ENCODE measurements around the gene GAB3.
A peak's percentile ranks its signal among the peaks of the same experiment; 100 is the strongest.

The GAB3 gene

GRCh38 chrX:154737136-154737535, 13.7 kb downstream of the GAB3 start:
- DNase-seq, result no peak
- Histone ChIP-seq H3K9me3 (ENCODE audit: insufficient read depth, low read length, severe bottlenecking) (no peaks in the 10 kb centered on the region), H3K27me3 (ENCODE audit: insufficient read depth, low read length, poor library complexity) (no peaks in the 10 kb centered on the region), H3K4me2 (ENCODE audit: insufficient read depth, low read length) (peak overlapping the region; percentile 62), H3K4me1 (ENCODE audit: insufficient read depth, low read length) (peaks cover 99% of the 10 kb centered on the region), H4K20me1 (ENCODE audit: insufficient read depth, low read length) (no peaks in the 10 kb centered on the region), H2AFZ (ENCODE audit: low read depth, low read length) (no peak overlapping the region), H3K9ac (ENCODE audit: low read depth, low read length) (peak overlapping the region; percentile 57), H3K79me2 (ENCODE audit: insufficient read depth, low read length) (peaks cover 87% of the 10 kb centered on the region), H3K36me3 (ENCODE audit: insufficient read depth, low read length) (peaks cover 5% of the 10 kb centered on the region; the same call in 1 of the 2 replicates), H3K27ac (ENCODE audit: low read length) (peak overlapping the region; percentile 96), H3K4me3 (ENCODE audit: low read depth in 1 of 2, low read length in 2 of 2) (peak overlapping the region in 1 of 2 experiments; percentile 34; a peak in 1 of 4 replicates)
- TF ChIP-seq EZH2 (IDR thresholded peaks at IDR 0.05; ENCODE audit: borderline replicate concordance, low read depth, low read length, severe bottlenecking), result no peak
- no peak for TF ChIP-seq CTCF (IDR thresholded peaks at IDR 0.05; ENCODE audit: borderline replicate concordance, extremely low read depth, low read length, poor library complexity, severe bottlenecking)
- ATAC-seq (ENCODE audit: insufficient read depth, low read depth), result no peak

- Histone ChIP-seq H3K9ac (ENCODE audit: low read depth, low read length) (peak overlapping the region; percentile 60), H4K20me1 (ENCODE audit: insufficient read depth, low read length) (no peaks in the 10 kb centered on the region), H3K27me3 (ENCODE audit: insufficient read depth, low read length, poor library complexity) (no peaks in the 10 kb centered on the region), H3K27ac (ENCODE audit: low read length) (peak overlapping the region; percentile 96), H3K4me3 (ENCODE audit: low read depth in 1 of 2, low read length in 2 of 2) (peak overlapping the region in 1 of 2 experiments; percentile 51; a peak in 2 of 4 replicates), H3K4me1 (ENCODE audit: insufficient read depth, low read length) (peaks cover 99% of the 10 kb centered on the region), H3K9me3 (ENCODE audit: insufficient read depth, low read length, severe bottlenecking) (no peaks in the 10 kb centered on the region), H3K4me2 (ENCODE audit: insufficient read depth, low read length) (peak overlapping the region; percentile 62), H3K36me3 (ENCODE audit: insufficient read depth, low read length) (peaks cover 13% of the 10 kb centered on the region), H3K79me2 (ENCODE audit: insufficient read depth, low read length) (peaks cover 87% of the 10 kb centered on the region), H2AFZ (ENCODE audit: low read depth, low read length) (no peak overlapping the region)
- DNase-seq, result no peak
- ATAC-seq (ENCODE audit: insufficient read depth, low read depth), result no peak
- TF ChIP-seq CTCF (IDR thresholded peaks at IDR 0.05; ENCODE audit: borderline replicate concordance, extremely low read depth, low read length, poor library complexity, severe bottlenecking) (no peak), EZH2 (IDR thresholded peaks at IDR 0.05; ENCODE audit: borderline replicate concordance, low read depth, low read length, severe bottlenecking) (no peak)
These were observed 15.0 kb downstream of the GAB3 start for GRCh38 chrX:154735695-154736393.

- TF ChIP-seq EZH2 (IDR thresholded peaks at IDR 0.05; ENCODE audit: borderline replicate concordance, low read depth, low read length, severe bottlenecking), result no peak
- no peak for TF ChIP-seq CTCF (IDR thresholded peaks at IDR 0.05; ENCODE audit: borderline replicate concordance, extremely low read depth, low read length, poor library complexity, severe bottlenecking)
- peak overlapping the region; percentile 60 for H3K9ac ChIP-seq (ENCODE audit: low read depth, low read length)
- H3K4me1 ChIP-seq (ENCODE audit: insufficient read depth, low read length), result peaks cover 98% of the 10 kb centered on the region
- peaks cover 87% of the 10 kb centered on the region for H3K79me2 ChIP-seq (ENCODE audit: insufficient read depth, low read length)
- peak; percentile 81 for DNase-seq
- peak overlapping the region; percentile 62 for H3K4me2 ChIP-seq (ENCODE audit: insufficient read depth, low read length)
- H3K9me3 ChIP-seq (ENCODE audit: insufficient read depth, low read length, severe bottlenecking), result no peaks in the 10 kb centered on the region
- 0 out of 2 replicates have a peak overlapping the region, but pooled peaks have one; percentile 48 for H2AFZ ChIP-seq (ENCODE audit: low read depth, low read length)
- peak overlapping the region; percentile 96 for H3K27ac ChIP-seq (ENCODE audit: low read length)
- no peaks in the 10 kb centered on the region for H3K27me3 ChIP-seq (ENCODE audit: insufficient read depth, low read length, poor library complexity)
- H3K4me3 ChIP-seq (ENCODE audit: low read depth in 1 of 2, low read length in 2 of 2), result peak overlapping the region in 1 of 2 experiments; percentile 51; a peak in 2 of 4 replicates
- no peaks in the 10 kb centered on the region for H4K20me1 ChIP-seq (ENCODE audit: insufficient read depth, low read length)
- H3K36me3 ChIP-seq (ENCODE audit: insufficient read depth, low read length), result peaks cover 9% of the 10 kb centered on the region
- ATAC-seq (ENCODE audit: insufficient read depth, low read depth), result peak; percentile 84
These were observed 16.7 kb downstream of the GAB3 start for GRCh38 chrX:154734061-154734781.
